ENCODE data around the gene MYLK.

Gene MYLK

DNA sequence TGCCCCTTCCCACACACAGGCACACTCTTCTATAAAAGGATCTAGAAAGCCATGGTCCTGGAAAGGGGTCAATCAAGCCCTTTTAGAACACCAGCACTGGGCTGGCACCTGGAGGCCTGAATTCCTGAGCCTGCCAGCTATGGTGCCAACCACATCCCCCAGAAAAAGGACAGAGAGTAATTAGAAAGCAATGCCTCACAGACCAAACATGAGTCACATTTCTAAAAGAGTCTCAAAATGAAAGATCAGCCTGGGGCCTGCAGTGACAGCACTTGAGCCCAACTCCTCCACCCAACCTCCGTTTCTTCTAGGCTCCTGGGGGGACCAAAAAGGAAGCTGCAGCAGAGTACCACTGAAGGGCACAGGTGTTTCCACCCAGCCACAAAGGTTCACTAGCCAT is 14.1 kb downstream of the MYLK start:
- Mint-ChIP-seq H3K27ac (ENCODE audit: low read depth) (no peak overlapping the region), H3K9me3 (no peaks in the 10 kb centered on the region), H3K4me1 (no peaks in the 10 kb centered on the region), H3K36me3 (ENCODE audit: insufficient read depth) (no peaks in the 10 kb centered on the region), H3K27me3 (peaks cover 20% of the 10 kb centered on the region), H3K4me3 (no peak overlapping the region)
- ATAC-seq (replicated peaks; ENCODE audit: extremely low read depth, poor library complexity, severe bottlenecking) (no peak), DNase-seq (ENCODE audit: low spot score in 2 of 2) (no peak)

- peaks cover 20% of the 10 kb centered on the region for H3K27me3 Mint-ChIP-seq
- no peak for ATAC-seq (replicated peaks; ENCODE audit: extremely low read depth, poor library complexity, severe bottlenecking)
- no peaks in the 10 kb centered on the region for H3K4me1 Mint-ChIP-seq
- no peaks in the 10 kb centered on the region for H3K9me3 Mint-ChIP-seq
- H3K4me3 Mint-ChIP-seq, result no peak overlapping the region
- no peak overlapping the region for H3K27ac Mint-ChIP-seq (ENCODE audit: low read depth)
- DNase-seq (ENCODE audit: low spot score in 2 of 2), result no peak
- H3K36me3 Mint-ChIP-seq (ENCODE audit: insufficient read depth), result no peaks in the 10 kb centered on the region
These were observed 15.0 kb downstream of the MYLK start for GRCh38 chr3:123869165-123869564.

- Mint-ChIP-seq H3K4me1 (no peaks in the 10 kb centered on the region), H3K4me3 (no peak overlapping the region), H3K27me3 (peaks cover 21% of the 10 kb centered on the region), H3K9me3 (no peaks in the 10 kb centered on the region), H3K27ac (ENCODE audit: low read depth) (no peak overlapping the region), H3K36me3 (ENCODE audit: insufficient read depth) (no peaks in the 10 kb centered on the region)
- ATAC-seq (replicated peaks; ENCODE audit: extremely low read depth, poor library complexity, severe bottlenecking) (no peak), DNase-seq (ENCODE audit: low spot score in 2 of 2) (no peak)
These were observed 19.4 kb downstream of the MYLK start for GRCh38 chr3:123864706-123865105.

- Mint-ChIP-seq H3K9me3 (no peaks in the 10 kb centered on the region), H3K27ac (ENCODE audit: low read depth) (no peak overlapping the region), H3K4me1 (no peaks in the 10 kb centered on the region), H3K27me3 (peaks cover 15% of the 10 kb centered on the region), H3K36me3 (ENCODE audit: insufficient read depth) (no peaks in the 10 kb centered on the region), H3K4me3 (no peak overlapping the region)
- ATAC-seq (replicated peaks; ENCODE audit: extremely low read depth, poor library complexity, severe bottlenecking), result no peak
- no peak for DNase-seq (ENCODE audit: low spot score in 2 of 2)
These were observed 22.0 kb downstream of the MYLK start for GRCh38 chr3:123862152-123862551.

DNA sequence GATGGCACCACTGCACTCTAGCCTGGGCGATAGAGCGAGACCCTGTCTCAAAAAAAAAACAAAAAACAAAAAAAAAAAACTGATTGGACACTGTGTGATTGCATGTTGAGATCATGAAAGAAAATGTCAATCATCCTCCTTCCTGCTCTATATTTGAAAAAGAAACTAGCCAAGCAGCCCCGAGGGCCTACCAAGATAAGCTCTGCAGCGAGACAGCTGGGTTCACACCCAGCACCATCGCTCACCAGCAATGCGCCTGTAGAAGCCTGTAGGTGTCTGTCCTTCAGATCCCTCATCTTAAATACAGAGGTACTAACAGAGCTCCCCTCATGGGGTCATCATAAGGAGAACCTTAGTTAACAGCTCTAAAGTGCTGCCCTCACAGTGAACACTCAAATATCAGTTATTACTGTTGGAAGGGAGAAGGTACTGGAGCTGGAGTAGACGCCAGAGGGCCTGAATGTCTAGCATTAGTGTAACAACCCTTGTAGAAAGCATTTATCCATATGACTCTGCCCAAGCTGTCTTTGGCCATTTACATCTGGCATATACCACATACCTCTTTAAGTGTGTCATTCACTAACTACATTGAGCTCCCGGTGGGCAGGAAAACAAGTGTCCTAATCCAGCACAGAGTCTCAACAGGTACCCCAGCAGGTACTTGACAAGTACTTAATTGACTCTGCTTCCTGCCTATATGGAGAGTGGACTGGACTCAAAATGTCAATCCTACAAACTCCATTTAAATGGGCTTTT is 22.9 kb downstream of the MYLK start:
- no peak overlapping the region for H3K4me3 Mint-ChIP-seq
- H3K9me3 Mint-ChIP-seq, result no peaks in the 10 kb centered on the region
- H3K36me3 Mint-ChIP-seq (ENCODE audit: insufficient read depth), result no peaks in the 10 kb centered on the region
- H3K27ac Mint-ChIP-seq (ENCODE audit: low read depth), result no peak overlapping the region
- no peak for ATAC-seq (replicated peaks; ENCODE audit: extremely low read depth, poor library complexity, severe bottlenecking)
- no peak for DNase-seq (ENCODE audit: low spot score in 2 of 2)
- no peaks in the 10 kb centered on the region for H3K4me1 Mint-ChIP-seq
- H3K27me3 Mint-ChIP-seq, result peaks cover 10% of the 10 kb centered on the region

GRCh38 chr3:123859177-123859576 is 25.0 kb downstream of the MYLK start:
- ATAC-seq (replicated peaks; ENCODE audit: extremely low read depth, poor library complexity, severe bottlenecking) (no peak), DNase-seq (ENCODE audit: low spot score in 2 of 2) (no peak)
- H3K36me3 Mint-ChIP-seq (ENCODE audit: insufficient read depth), result no peaks in the 10 kb centered on the region
- no peak overlapping the region for H3K27ac Mint-ChIP-seq (ENCODE audit: low read depth)
- H3K9me3 Mint-ChIP-seq, result no peaks in the 10 kb centered on the region
- H3K4me1 Mint-ChIP-seq, result no peaks in the 10 kb centered on the region
- no peak overlapping the region for H3K4me3 Mint-ChIP-seq
- peaks cover 10% of the 10 kb centered on the region for H3K27me3 Mint-ChIP-seq

DNA sequence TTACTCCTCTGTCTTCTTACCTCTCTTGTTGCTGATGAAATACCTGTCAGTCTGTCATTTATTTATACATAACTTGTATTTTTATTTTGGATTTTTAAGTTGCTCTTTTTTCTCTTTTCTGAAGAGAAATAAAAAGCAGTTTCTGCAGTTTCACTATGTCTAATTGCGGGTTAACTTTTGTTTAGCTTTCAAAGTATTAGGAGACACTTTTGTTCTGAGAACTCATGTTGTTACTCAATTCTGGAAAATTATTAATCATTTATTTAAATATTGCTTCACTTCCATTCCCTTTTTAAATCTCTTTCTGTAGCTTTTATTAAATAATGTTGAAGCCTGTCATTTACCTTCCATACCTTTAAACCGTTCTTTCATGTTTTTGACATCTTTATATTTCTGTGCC is 29.2 kb downstream of the MYLK start:
- Mint-ChIP-seq H3K27me3 (peaks cover 14% of the 10 kb centered on the region), H3K36me3 (ENCODE audit: insufficient read depth) (no peaks in the 10 kb centered on the region), H3K4me1 (no peaks in the 10 kb centered on the region), H3K27ac (ENCODE audit: low read depth) (no peak overlapping the region), H3K4me3 (no peak overlapping the region), H3K9me3 (no peaks in the 10 kb centered on the region)
- DNase-seq (ENCODE audit: low spot score in 2 of 2), result no peak
- ATAC-seq (replicated peaks; ENCODE audit: extremely low read depth, poor library complexity, severe bottlenecking), result no peak

DNA sequence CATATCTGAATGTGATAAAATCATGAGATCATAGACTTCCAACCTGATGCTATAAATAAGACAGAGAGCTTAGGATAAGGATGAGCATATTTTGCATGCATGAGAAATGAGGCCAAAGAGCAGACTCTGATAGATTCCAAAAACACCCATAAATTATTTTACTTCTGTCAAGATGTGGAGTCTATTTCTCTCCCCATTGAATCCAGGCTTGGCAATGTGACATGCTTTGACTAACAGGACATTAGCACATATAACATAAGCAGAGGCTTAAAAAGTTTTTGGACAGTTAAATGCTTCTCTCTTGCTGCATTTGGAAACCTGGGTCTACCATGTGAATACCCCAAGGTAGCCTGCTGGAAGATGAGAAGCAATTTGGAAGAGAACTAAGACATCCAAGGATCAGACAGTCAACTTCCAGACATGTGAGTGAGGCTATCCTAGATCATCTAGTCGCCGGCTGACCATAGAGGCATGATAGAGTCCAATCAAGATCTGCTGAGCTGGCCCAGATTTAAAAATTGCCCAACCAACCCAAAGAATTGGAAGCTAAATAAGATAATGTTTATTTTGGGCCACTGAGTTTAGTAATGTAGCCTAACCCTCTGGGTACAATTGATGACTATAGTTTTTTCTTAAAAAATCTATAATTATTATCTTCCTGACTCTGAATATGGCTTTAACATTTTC is 30.3 kb downstream of the MYLK start:
- H3K4me3 Mint-ChIP-seq, result no peak overlapping the region
- no peaks in the 10 kb centered on the region for H3K4me1 Mint-ChIP-seq
- DNase-seq (ENCODE audit: low spot score in 2 of 2) (no peak), ATAC-seq (replicated peaks; ENCODE audit: extremely low read depth, poor library complexity, severe bottlenecking) (no peak)
- peaks cover 14% of the 10 kb centered on the region for H3K27me3 Mint-ChIP-seq
- H3K27ac Mint-ChIP-seq (ENCODE audit: low read depth), result no peak overlapping the region
- no peaks in the 10 kb centered on the region for H3K36me3 Mint-ChIP-seq (ENCODE audit: insufficient read depth)
- H3K9me3 Mint-ChIP-seq, result no peaks in the 10 kb centered on the region

DNA sequence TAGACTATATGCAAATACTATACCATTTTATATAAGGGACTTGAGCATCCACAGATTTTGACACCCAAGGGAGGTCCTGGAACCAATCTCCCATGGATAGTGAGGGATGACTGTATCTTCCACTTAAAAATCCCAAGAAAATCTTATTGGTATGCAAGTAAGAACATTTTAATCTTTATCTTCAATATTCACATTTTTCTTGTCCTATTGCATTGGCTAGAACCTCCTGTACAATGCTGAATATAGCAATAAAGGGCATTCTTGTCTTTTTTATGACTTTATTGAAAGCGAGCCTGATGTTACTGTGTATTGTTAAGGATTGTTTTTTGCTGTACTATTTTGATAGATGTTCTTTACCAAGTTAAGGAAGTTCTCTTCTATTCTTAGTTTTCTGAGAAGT is 36.9 kb downstream of the MYLK start:
- no peak overlapping the region for H3K27ac Mint-ChIP-seq (ENCODE audit: low read depth)
- H3K4me3 Mint-ChIP-seq, result no peak overlapping the region
- no peaks in the 10 kb centered on the region for H3K27me3 Mint-ChIP-seq
- DNase-seq (ENCODE audit: low spot score in 2 of 2), result no peak
- ATAC-seq (replicated peaks; ENCODE audit: extremely low read depth, poor library complexity, severe bottlenecking), result no peak
- no peaks in the 10 kb centered on the region for H3K36me3 Mint-ChIP-seq (ENCODE audit: insufficient read depth)
- H3K9me3 Mint-ChIP-seq, result peaks cover 9% of the 10 kb centered on the region
- no peaks in the 10 kb centered on the region for H3K4me1 Mint-ChIP-seq

- Mint-ChIP-seq H3K4me3 (no peak overlapping the region), H3K4me1 (no peaks in the 10 kb centered on the region), H3K27ac (ENCODE audit: low read depth) (no peak overlapping the region), H3K27me3 (no peaks in the 10 kb centered on the region), H3K9me3 (peaks cover 9% of the 10 kb centered on the region), H3K36me3 (ENCODE audit: insufficient read depth) (no peaks in the 10 kb centered on the region)
- DNase-seq (ENCODE audit: low spot score in 2 of 2) (no peak), ATAC-seq (replicated peaks; ENCODE audit: extremely low read depth, poor library complexity, severe bottlenecking) (no peak)
These were observed 40.5 kb downstream of the MYLK start for GRCh38 chr3:123843668-123844067.

DNA sequence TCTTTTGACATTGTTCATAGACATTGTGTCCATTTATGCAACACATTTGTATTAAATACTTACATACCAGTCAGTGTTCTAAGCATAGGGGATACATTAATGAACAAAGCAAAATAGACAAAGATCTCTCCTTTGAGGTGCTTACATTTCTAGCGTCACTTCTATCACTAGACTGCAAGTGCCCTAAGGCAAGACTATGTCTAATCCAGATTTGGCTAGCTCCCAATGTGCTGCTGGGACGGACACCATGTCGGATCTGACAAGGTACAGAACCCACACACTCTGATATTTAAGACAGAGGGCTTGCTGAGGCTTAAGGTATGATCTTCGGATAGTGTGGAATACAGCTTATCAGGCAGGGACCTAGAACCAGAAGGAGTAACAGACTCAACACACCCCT is 41.4 kb downstream of the MYLK start:
- no peak for ATAC-seq (replicated peaks; ENCODE audit: extremely low read depth, poor library complexity, severe bottlenecking)
- no peak overlapping the region for H3K4me3 Mint-ChIP-seq
- no peaks in the 10 kb centered on the region for H3K36me3 Mint-ChIP-seq (ENCODE audit: insufficient read depth)
- H3K27ac Mint-ChIP-seq (ENCODE audit: low read depth), result no peak overlapping the region
- H3K9me3 Mint-ChIP-seq, result peaks cover 11% of the 10 kb centered on the region
- no peaks in the 10 kb centered on the region for H3K4me1 Mint-ChIP-seq
- no peak for DNase-seq (ENCODE audit: low spot score in 2 of 2)
- no peaks in the 10 kb centered on the region for H3K27me3 Mint-ChIP-seq

- H3K27ac Mint-ChIP-seq (ENCODE audit: low read depth), result no peak overlapping the region
- H3K27me3 Mint-ChIP-seq, result no peaks in the 10 kb centered on the region
- no peaks in the 10 kb centered on the region for H3K4me1 Mint-ChIP-seq
- H3K36me3 Mint-ChIP-seq (ENCODE audit: insufficient read depth), result no peaks in the 10 kb centered on the region
- ATAC-seq (replicated peaks; ENCODE audit: extremely low read depth, poor library complexity, severe bottlenecking) (no peak), DNase-seq (ENCODE audit: low spot score in 2 of 2) (no peak)
- H3K9me3 Mint-ChIP-seq, result peaks cover 15% of the 10 kb centered on the region
- H3K4me3 Mint-ChIP-seq, result no peak overlapping the region
These were observed 42.5 kb downstream of the MYLK start for GRCh38 chr3:123841476-123842238.

GRCh38 chr3:123840961-123841360 is 43.2 kb downstream of the MYLK start:
- no peak overlapping the region for H3K27ac Mint-ChIP-seq (ENCODE audit: low read depth)
- H3K27me3 Mint-ChIP-seq, result peaks cover 2% of the 10 kb centered on the region
- H3K9me3 Mint-ChIP-seq, result peaks cover 15% of the 10 kb centered on the region
- H3K4me1 Mint-ChIP-seq, result no peaks in the 10 kb centered on the region
- ATAC-seq (replicated peaks; ENCODE audit: extremely low read depth, poor library complexity, severe bottlenecking), result no peak
- H3K4me3 Mint-ChIP-seq, result no peak overlapping the region
- no peak for DNase-seq (ENCODE audit: low spot score in 2 of 2)
- no peaks in the 10 kb centered on the region for H3K36me3 Mint-ChIP-seq (ENCODE audit: insufficient read depth)

All from central memory CD8-positive, alpha-beta T cell (primary cell).